ENCODE data around the gene DRC7.

The DRC7 gene, protein sequence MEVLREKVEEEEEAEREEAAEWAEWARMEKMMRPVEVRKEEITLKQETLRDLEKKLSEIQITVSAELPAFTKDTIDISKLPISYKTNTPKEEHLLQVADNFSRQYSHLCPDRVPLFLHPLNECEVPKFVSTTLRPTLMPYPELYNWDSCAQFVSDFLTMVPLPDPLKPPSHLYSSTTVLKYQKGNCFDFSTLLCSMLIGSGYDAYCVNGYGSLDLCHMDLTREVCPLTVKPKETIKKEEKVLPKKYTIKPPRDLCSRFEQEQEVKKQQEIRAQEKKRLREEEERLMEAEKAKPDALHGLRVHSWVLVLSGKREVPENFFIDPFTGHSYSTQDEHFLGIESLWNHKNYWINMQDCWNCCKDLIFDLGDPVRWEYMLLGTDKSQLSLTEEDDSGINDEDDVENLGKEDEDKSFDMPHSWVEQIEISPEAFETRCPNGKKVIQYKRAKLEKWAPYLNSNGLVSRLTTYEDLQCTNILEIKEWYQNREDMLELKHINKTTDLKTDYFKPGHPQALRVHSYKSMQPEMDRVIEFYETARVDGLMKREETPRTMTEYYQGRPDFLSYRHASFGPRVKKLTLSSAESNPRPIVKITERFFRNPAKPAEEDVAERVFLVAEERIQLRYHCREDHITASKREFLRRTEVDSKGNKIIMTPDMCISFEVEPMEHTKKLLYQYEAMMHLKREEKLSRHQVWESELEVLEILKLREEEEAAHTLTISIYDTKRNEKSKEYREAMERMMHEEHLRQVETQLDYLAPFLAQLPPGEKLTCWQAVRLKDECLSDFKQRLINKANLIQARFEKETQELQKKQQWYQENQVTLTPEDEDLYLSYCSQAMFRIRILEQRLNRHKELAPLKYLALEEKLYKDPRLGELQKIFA

GRCh38 chr16:57694725-57695679 is at the start of gene DRC7:
Gene DRC7 (plus strand): TSS chr16:57694806. CDS start chr16:57697950, 3,144 bp downstream.
- Histone ChIP-seq H3K27ac (ENCODE audit: low read length) (no peak within 1 kb of the TSS), H3K4me1 (ENCODE audit: low read length) (0 out of 2 replicates have a peak, but pooled peaks cover 3% of the 10 kb centered on the region), H3K9ac (ENCODE audit: low read length) (0 out of 2 replicates have a peak within 1 kb of the TSS, but pooled peaks have one; percentile 2), H2AFZ (ENCODE audit: low read depth, low read length) (peak within 1 kb of the TSS; percentile 83), H4K20me1 (ENCODE audit: insufficient read depth, low read length) (no peaks in the 10 kb centered on the region), H3K9me3 (ENCODE audit: insufficient read depth, low read length) (no peaks in the 10 kb centered on the region), H3K4me3 (ENCODE audit: low read length) (peak within 1 kb of the TSS; percentile 76), H3K36me3 (replicated peaks; ENCODE audit: low read depth, low read length) (no peaks in the 10 kb centered on the region), H3K4me2 (ENCODE audit: low read length) (peak within 1 kb of the TSS; percentile 78), H3K79me2 (ENCODE audit: low read length) (no peaks in the 10 kb centered on the region), H3K27me3 (ENCODE audit: low read depth, low read length) (no peaks in the 10 kb centered on the region)
- TF ChIP-seq, protein P1, sequence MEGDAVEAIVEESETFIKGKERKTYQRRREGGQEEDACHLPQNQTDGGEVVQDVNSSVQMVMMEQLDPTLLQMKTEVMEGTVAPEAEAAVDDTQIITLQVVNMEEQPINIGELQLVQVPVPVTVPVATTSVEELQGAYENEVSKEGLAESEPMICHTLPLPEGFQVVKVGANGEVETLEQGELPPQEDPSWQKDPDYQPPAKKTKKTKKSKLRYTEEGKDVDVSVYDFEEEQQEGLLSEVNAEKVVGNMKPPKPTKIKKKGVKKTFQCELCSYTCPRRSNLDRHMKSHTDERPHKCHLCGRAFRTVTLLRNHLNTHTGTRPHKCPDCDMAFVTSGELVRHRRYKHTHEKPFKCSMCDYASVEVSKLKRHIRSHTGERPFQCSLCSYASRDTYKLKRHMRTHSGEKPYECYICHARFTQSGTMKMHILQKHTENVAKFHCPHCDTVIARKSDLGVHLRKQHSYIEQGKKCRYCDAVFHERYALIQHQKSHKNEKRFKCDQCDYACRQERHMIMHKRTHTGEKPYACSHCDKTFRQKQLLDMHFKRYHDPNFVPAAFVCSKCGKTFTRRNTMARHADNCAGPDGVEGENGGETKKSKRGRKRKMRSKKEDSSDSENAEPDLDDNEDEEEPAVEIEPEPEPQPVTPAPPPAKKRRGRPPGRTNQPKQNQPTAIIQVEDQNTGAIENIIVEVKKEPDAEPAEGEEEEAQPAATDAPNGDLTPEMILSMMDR (IDR thresholded peaks at IDR 0.05; ENCODE audit: low read depth, low read length), result no peak
- no peak for TF ChIP-seq EZH2phosphoT487 (IDR thresholded peaks at IDR 0.05; ENCODE audit: low read depth)

DNA sequence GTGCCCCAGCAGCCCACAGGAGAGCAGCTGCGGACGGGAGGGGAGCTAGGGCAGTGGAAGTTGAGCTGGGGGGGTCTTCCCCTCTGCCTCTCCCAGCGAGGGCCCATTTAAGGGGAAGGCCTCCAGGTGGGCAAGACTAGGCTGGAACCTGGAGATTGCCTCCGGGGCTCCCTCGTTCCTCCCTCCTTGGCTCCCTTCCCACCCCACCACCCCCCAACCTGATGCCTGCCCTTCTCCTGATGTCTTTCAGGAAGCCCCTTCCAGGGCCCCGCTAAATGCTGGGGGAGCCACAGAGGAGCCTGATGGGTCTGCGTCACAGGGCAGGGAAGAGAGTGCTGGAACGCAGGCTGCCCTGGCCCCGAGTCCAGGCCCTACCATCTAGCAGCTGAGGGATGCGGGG is 49.4 kb upstream of the DRC7 start:
- Histone ChIP-seq H3K9me3 (ENCODE audit: insufficient read depth, low read length) (no peaks in the 10 kb centered on the region), H3K9ac (ENCODE audit: low read length) (no peak overlapping the region), H3K79me2 (ENCODE audit: low read length) (no peaks in the 10 kb centered on the region), H3K4me2 (ENCODE audit: low read length) (no peak overlapping the region), H2AFZ (ENCODE audit: low read depth, low read length) (no peak overlapping the region), H3K4me1 (ENCODE audit: low read length) (peaks cover 20% of the 10 kb centered on the region), H3K4me3 (ENCODE audit: low read length) (no peak overlapping the region), H3K27me3 (ENCODE audit: low read depth, low read length) (peaks cover 50% of the 10 kb centered on the region), H3K36me3 (replicated peaks; ENCODE audit: low read depth, low read length) (no peaks in the 10 kb centered on the region), H4K20me1 (ENCODE audit: insufficient read depth, low read length) (peaks cover 20% of the 10 kb centered on the region), H3K27ac (ENCODE audit: low read length) (no peak overlapping the region)
- TF ChIP-seq, protein P1 (IDR thresholded peaks at IDR 0.05; ENCODE audit: low read depth, low read length), result no peak
- TF ChIP-seq EZH2phosphoT487 (IDR thresholded peaks at IDR 0.05; ENCODE audit: low read depth), result no peak

DNA sequence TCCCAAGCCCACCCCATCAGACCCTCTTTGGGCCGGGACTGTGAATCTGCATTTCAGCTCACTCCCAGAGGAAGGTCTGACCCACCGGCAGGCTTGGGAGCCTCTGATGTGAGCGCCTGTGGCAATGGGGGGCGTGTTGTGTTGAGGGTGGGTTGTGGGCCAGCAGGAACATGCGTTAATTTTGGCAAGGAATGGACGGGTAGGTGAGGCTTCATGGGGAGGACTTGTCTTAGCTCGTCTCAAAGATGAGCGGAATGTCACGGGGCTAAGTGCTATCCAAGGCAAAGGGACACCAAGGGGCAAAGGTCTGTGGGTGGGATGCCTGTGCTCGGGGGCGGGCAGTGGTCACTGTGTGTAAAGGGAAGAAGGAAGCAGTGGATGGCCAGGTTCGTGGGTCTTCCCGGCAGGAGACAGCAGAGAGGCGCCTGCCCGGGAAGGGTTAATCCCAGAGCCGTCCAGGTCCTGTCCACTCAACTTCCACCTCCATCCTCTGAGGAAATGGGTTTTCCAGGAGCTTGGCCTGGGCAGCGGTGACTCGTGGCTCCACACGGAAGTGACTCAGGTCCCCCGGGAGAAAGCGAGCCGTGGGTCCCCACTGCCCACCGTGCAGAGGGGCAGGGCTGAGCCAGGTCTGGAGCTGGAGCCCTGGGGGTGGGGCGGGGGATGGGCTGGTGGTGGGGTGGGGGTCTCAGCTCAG is 48.8 kb upstream of the DRC7 start:
- no peak overlapping the region for H2AFZ ChIP-seq (ENCODE audit: low read depth, low read length)
- no peak overlapping the region for H3K27ac ChIP-seq (ENCODE audit: low read length)
- H3K4me2 ChIP-seq (ENCODE audit: low read length), result no peak overlapping the region
- TF ChIP-seq, protein P1 (IDR thresholded peaks at IDR 0.05; ENCODE audit: low read depth, low read length), result no peak
- no peak for TF ChIP-seq EZH2phosphoT487 (IDR thresholded peaks at IDR 0.05; ENCODE audit: low read depth)
- peaks cover 22% of the 10 kb centered on the region for H3K4me1 ChIP-seq (ENCODE audit: low read length)
- H3K4me3 ChIP-seq (ENCODE audit: low read length), result no peak overlapping the region
- H3K36me3 ChIP-seq (replicated peaks; ENCODE audit: low read depth, low read length), result no peaks in the 10 kb centered on the region
- H3K9me3 ChIP-seq (ENCODE audit: insufficient read depth, low read length), result no peaks in the 10 kb centered on the region
- H3K27me3 ChIP-seq (ENCODE audit: low read depth, low read length), result peaks cover 46% of the 10 kb centered on the region
- no peaks in the 10 kb centered on the region for H3K79me2 ChIP-seq (ENCODE audit: low read length)
- H4K20me1 ChIP-seq (ENCODE audit: insufficient read depth, low read length), result peaks cover 20% of the 10 kb centered on the region
- no peak overlapping the region for H3K9ac ChIP-seq (ENCODE audit: low read length)

All from OCI-LY3 (cell line).